ENCODE data around the gene PTPRC.

The PTPRC gene

DNA sequence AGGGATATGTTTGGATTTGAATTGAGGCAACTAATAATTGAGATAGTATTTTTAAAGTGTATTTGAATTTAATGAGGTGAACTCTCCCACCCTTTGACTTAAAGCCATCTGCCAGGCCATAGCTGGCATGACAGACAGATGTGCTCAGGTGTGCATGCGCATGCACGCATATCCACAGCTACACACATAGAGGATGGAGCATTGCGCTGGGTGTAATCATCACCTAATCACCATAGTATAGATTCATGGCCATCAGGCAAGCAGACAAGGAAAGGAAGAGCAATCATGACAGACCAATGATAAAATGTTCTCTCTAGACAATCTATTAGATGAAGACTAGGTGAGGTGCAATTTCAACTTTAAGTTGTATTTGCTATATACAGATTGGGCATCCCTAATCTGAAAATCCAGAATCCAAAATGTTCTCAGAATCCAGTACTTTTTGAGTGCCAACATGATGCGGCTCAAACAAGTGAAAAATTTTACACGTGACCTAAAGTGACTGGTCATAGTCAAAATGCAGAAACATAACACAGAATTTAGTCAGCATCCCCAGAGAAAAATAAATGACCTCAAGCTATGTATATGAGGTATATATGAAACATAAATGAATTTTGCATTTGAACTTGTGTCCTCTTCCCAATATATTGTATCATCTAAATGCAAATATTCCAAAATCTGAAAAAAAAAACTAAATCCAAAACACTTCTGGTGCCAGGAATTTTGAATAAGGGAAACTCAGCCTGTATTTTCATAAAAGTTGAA, 70.1 kb downstream of the PTPRC start:
- no peak for DNase-seq

- DNase-seq = no peak
These were observed 73.0 kb downstream of the PTPRC start for GRCh38 chr1:198711837-198712236.

GRCh38 chr1:198713081-198713480, 74.2 kb downstream of the PTPRC start:
- no peak for DNase-seq

- no peak for DNase-seq
These were observed 75.4 kb downstream of the PTPRC start for GRCh38 chr1:198714271-198714670.

DNA sequence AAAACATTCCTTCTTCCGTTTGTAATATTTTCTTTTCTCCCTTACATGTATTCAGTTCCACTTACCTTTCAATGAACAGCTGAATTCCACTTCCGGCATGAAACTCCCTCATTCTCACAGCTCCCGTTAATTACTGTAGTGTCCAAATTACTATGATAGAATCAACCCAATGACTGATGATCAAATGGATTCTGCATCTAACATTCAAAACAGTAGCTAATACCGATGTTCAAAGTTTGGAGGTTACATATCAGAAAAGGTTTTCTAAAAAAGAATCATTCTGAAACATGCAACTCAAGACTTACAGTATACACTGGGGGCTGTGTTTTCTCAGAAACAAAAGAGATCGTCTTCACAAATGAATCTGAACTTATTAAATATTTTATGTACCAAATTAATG, 77.2 kb downstream of the PTPRC start:
- DNase-seq = no peak

- DNase-seq = no peak
These were observed 78.7 kb downstream of the PTPRC start for GRCh38 chr1:198717510-198717909.

DNA sequence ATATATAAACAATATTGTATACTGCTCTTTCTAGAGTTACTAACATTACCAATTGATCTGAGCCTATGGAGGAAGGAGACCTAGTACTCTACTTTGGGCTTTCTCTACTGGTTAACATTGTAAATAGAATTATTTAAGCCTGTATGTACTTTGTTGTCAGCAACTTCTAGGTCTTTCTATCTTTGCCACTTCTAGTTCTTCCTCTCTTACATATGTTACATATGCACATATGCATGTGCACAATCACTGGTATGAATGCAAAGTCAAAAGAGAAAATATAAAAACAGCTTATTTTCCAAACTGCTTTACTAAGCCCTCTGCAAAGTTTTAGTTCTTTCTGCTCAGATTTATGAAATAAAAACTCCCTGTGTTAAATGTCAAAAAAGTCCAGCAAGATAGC, 84.3 kb downstream of the PTPRC start:
- no peak for DNase-seq

DNA sequence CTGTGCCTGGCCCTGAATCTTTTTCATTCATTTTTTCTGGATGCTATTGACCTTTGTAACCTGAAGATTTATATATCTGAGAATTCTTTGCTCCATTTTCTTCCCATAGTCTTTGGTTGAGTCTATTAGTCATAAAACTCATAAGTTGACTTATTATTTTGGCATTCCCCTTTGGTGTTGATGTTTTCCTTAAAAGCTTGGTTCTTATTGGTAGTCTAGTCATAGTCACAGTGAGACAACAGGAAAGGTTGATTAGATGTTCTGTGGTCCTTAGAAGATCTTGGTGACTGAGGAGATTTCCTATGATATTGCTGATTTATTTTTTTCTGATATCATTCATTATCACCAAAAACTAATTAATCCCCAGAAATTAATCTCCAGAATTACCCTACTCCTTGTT, 86.2 kb downstream of the PTPRC start:
- no peak for DNase-seq

GRCh38 chr1:198726455-198726854, 87.6 kb downstream of the PTPRC start:
- no peak for DNase-seq

DNA sequence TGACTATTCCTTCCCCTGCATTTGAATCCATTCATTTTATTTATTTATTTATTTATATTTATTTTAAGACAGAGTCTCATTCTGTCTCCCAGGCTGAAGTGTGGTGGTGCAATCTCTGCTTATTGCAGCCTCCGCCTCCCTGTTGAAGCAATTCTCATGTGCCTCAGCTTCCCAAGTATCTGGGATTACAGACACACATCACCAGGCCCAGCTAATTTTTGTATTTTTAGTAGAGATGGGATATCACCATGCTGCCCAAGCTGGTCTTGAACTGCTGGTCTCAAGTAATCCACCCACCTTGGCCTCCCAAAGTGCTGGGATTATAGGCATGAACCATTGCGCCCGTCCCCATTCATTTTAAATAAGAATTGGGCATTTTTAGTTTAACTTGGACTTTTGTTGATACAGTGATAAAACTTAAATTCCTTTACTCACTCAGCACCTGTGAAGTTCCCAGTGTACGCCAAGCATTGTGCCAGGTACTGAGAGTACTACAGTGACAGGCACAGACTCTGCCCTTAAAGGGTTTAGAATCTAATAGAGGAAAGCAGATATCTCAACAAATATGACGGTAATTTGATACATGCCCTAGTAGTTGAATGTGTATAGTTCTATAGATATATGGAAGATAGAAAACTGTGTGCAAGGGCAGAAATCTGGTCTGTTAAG, 90.5 kb downstream of the PTPRC start:
- DNase-seq = no peak

- no peak for DNase-seq
These were observed 92.1 kb downstream of the PTPRC start for GRCh38 chr1:198730952-198731351.

DNA sequence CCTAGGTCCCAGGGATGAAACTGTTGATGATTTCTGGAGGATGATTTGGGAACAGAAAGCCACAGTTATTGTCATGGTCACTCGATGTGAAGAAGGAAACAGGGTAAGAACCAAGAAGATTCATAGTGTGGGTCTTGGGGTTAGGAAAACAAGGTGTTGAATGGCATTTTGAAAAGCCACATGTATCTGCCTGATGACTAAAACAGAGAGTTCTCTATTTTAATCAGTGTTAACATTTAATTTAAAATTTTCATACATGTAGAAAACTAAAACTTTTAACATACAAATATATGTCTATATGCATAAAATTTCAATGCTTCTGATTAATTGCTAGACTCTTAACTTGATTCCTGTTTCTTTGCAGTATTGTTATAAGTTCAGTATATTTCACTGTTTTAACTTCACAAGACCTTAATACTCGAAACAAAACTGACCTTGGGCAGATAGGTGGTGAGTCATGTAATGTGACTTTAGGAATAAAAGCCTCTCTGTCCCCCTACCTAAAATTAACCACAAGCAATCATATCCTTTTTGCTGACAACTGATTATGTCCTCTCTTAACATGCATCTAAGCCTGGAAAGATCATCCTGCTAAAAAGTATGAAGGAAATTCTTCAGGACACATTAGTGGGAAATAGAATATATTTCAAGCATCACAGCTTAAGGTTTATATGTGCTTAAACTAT, 95.6 kb downstream of the PTPRC start:
- no peak for DNase-seq

DNA sequence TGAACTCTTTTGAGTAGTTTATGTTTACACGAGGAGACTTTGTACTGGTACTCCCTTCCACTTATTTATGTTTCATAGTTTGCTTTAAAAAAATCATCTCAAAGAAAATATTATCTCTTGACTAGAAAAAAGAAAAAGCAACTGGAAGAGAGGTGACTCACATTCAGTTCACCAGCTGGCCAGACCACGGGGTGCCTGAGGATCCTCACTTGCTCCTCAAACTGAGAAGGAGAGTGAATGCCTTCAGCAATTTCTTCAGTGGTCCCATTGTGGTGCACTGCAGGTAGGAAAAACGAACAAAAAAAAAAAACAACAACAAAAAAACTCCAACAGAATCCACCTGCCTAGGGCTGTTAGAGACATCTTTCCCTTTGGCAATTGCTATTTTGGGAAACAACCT, 102.9 kb downstream of the PTPRC start:
- DNase-seq = no peak

GRCh38 chr1:198747127-198747526, 108.3 kb downstream of the PTPRC start:
- no peak for DNase-seq

DNA sequence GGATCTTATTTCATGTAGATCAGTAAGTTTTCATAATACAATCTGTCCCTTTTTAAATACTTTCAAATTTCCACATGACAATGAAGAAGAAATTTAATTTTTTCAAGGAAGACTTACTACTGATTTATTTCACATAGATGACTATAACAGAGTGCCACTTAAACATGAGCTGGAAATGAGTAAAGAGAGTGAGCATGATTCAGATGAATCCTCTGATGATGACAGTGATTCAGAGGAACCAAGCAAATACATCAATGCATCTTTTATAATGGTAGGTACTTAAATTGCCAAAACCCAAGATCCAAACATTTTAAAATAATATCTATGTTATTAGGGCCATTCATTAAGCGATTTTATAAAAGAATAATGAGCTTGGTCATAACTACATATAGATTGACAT, 110.4 kb downstream of the PTPRC start:
- DNase-seq = no peak

GRCh38 chr1:198750081-198750480, 111.2 kb downstream of the PTPRC start:
- no peak for DNase-seq

GRCh38 chr1:198751741-198752140, 112.9 kb downstream of the PTPRC start:
- no peak for DNase-seq

GRCh38 chr1:198754670-198755069, 115.8 kb downstream of the PTPRC start:
- DNase-seq = no peak

DNA sequence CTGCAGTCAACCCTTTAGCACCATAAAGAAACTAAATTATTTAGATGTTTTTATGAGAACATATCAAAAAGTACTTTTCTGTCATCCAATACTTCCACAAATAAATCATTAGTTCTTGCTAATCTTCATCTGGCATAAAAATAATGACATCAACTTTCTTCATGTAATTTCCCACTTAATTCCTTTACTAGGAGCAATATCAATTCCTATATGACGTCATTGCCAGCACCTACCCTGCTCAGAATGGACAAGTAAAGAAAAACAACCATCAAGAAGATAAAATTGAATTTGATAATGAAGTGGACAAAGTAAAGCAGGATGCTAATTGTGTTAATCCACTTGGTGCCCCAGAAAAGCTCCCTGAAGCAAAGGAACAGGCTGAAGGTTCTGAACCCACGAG, 116.9 kb downstream of the PTPRC start:
- no peak for DNase-seq

DNA sequence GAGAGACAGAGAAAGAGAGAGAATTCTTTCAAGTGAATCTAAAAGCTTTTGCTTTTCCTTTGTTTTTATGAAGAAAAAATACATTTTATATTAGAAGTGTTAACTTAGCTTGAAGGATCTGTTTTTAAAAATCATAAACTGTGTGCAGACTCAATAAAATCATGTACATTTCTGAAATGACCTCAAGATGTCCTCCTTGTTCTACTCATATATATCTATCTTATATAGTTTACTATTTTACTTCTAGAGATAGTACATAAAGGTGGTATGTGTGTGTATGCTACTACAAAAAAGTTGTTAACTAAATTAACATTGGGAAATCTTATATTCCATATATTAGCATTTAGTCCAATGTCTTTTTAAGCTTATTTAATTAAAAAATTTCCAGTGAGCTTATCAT, 117.6 kb downstream of the PTPRC start:
- no peak for DNase-seq

GRCh38 chr1:198761859-198762616, 123.2 kb downstream of the PTPRC start:
- no peak for DNase-seq

GRCh38 chr1:198763298-198763714, 124.5 kb downstream of the PTPRC start:
- no peak for DNase-seq

DNA sequence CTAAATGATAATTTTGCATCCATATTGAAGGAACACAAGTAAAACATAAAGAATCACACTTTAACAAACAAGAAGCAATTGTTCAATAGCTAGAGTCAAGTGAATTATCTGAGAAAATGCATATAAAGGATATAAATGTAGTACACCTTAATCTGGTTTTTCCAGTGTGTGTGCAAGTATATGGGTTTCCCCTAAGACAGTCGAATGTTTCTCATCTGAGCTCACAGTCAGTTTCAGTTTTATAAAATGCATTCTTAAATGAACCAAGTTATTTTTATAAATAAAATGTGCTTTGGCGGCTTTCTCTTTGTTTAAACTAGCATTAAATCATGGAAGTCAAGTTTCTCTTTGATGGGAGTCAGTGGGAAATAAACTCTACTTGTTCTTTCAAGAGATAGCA, 125.9 kb downstream of the PTPRC start:
- DNase-seq = no peak

Data from NCI-H187 (cell line).